ENCODE measurements around the gene BHLHE23.
"Not testable (repeated sequence)": the region's sequence is repeated elsewhere in the genome, so short reads cannot be mapped to it uniquely, and the experiment has no call there.

Gene BHLHE23

DNA sequence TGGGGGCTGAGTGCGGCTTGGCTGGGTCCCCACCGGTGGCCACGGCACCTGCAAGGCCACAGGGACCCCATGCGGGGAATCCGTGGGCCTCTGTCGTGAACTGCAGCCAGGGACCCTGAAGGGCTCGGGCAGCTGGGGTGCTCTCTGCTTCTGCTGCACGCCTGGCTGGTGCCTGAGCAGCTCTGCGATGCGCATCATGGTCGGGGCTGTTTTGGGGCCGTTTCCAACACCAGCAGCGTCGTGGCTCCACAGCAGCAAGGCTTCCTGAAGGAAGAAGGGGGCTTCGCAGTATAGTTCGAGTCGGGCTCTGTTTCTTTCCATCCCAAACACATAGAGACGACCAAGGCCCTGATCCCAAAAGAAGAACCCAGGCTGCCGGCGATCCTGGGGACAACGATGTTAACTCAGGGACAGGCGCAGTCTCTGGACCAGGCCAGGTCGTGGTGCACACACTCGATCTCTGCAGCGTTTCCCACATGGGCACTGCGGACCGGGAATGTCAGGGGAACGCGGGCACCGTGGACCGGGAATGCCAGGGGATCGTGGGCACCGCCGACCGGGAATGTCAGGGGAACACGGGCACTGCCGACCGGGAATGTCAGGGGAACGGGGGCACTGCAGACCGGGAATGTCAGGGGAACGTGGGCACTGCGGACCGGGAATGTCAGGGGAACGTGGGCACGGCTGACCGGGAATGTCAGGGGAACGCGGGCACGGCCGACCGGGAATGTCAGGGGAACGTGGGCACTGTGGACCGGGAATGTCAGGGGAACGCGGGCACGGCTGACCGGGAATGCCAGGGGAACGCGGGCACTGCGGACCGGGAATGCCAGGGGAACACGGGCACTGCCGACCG lies 36.8 kb upstream of the BHLHE23 start:
- no peak for ATAC-seq

DNA sequence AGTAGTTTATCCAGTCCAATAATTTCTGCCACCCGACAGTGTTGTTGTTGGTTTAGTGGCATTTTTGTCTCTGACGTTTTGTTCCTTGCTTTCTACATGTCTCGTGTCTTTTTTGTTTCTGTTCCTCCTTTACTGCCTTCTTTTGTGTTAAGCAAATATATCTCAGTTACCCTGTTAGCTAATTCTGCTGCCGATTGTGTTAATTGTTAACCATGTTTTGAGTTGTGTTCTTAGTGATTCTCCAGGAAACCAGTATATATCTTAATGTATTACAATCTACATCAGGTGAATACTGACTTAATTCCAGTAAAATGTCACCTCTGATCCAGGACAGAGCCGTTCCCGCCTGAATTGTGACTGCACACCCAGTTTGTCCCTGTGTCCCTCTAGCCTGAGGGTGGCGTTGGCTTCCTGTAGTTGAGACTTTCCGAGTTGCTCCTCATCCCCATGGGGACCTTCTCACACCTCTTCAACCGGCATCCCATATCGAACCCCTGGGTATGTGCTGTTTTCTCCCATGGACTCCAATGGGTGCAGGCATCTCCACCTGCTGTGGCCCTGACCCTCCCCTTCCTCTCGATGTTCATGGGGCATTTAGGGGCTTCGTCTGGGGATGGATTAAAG lies 35.8 kb upstream of the BHLHE23 start:
- ATAC-seq = no peak
- no peak for DNase-seq

More for the DNA sequence above, 36.8 kb upstream of the BHLHE23 start:
- no peak for DNase-seq

DNA sequence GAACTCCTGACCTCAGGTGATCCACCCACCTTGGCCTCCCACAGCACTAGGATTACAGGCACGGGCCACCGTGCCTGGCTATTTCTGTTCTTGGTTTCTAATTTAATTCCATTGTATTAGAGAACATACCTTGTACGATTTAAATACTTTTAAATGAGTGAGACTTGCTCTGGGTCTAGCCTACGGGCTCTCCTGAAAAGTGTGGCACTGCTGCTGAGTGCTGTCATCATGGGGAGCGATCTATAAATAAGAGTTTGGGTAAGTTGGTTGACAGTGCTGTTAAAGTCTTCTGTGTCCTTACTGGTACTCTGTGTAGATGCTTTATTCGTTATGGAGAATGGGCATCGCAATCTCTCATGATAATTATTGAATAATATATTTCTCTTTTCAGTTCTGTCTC lies 35.0 kb upstream of the BHLHE23 start:
- ATAC-seq (no peak), DNase-seq (no peak)

DNA sequence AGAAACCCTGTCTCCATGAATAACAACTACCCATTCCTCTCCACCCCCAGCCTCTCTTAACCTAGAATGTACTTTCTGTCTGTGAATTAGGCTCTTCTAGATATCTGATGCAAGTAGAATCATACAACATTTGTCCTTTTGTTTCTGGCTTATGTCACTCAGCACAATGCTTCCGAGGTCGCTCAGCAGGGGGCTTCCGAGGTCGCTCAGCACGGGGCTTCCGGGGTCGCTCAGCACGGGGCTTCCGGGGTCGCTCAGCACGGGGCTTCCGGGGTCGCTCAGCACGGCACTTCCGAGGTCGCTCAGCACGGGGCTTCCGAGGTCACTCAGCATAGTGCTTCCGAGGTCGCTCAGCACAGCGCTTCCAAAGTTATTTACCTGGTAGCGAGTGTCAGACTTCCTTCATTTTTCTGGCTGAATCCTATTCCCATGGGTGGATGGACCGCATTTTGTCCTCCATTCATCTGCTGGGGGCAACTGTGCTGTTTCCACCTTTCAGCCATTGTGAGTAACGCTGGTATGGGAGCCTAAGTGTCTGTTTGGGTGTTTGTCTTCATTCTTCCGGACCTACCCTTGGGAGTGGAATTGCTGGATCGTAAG lies 31.0 kb upstream of the BHLHE23 start:
- no peak for DNase-seq
- no peak for ATAC-seq

DNA sequence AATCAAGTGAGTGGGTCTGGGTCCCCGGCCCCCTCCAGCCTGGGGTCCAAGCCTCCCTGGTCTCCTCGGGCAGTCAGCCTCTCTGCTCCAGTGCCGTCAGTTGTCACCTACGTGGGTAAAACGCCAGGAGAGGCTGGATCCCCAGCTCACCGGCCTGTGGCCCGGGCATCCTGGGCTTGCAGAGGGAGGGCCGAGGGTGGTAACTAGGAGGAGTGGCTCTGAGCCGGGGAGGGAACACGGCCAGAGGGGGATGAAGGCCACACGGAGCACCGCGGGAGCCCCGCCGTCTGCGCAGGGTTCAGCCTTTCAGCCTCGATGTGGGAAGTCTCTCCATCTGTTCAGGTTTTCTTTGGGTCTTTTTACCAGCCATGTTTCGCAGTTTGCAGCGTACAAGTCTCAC lies 29.5 kb upstream of the BHLHE23 start:
- ATAC-seq (no peak), DNase-seq (no peak)

DNA sequence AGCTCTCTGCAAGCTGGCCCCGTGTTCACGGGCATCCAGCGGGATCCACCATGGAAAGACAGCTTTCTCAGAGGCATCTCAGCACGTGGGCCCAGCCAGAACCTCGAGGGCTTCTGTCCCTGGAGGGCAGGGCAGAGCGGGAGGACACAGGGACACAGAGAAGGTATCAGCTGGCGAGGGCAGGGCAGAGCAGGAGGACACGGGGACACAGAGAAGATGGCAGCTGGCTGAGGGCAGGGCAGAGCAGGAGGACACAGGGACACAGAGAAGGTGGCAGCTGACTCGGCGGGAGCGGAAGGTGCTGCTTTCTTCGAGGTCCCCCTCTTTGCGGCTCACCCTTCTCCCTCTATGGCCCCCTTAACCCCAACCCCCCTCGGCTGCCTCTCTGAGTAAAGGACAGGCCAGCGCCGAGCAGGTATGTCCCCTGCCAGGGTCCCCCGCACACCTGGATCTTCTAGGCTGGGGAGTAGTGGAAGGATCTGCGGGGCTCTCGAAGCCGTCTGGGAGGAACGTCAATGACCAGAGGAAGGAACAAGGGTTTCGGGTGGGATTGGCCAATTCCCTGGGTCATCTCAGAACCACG lies 28.9 kb upstream of the BHLHE23 start:
- DNase-seq (no peak), ATAC-seq (no peak)

DNA sequence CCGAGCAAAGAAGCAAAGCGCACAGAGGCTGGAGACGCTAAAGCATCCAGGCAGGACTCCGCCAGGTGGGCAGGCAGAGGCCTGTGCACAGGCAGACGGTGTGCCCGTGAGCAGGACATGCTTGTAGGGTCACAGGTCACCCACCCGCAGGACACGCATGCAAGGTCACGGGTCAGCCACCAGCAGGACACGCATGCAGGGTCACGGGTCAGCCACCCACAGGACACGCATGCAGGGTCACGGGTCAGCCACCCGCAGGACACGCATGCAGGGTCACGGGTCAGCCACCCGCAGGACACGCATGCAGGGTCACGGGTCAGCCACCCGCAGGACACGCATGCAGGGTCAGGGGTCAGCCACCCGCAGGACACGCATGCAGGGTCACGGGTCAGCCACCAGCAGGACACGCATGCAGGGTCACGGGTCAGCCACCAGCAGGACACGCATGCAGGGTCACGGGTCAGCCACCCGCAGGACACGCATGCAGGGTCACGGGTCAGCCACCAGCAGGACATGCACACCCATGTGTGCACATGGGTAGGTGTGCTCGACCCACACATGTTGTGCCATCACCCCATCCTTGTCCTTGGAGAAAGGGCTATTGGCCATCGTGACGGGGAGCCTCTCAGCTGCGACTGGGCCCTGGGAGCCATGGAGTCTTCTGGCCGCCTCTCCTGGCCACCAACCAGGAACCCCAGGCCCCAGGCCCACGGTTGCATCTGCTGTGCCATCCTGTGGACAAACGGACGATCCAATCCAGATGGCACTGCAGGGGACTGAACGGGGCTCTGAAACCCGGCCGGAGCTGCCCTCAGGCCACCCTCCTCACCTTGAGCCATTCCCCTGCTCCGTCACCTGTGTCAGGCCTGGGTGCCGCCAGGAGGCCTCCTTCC lies 28.2 kb upstream of the BHLHE23 start:
- not testable (repeated sequence) for ATAC-seq, DNase-seq

DNA sequence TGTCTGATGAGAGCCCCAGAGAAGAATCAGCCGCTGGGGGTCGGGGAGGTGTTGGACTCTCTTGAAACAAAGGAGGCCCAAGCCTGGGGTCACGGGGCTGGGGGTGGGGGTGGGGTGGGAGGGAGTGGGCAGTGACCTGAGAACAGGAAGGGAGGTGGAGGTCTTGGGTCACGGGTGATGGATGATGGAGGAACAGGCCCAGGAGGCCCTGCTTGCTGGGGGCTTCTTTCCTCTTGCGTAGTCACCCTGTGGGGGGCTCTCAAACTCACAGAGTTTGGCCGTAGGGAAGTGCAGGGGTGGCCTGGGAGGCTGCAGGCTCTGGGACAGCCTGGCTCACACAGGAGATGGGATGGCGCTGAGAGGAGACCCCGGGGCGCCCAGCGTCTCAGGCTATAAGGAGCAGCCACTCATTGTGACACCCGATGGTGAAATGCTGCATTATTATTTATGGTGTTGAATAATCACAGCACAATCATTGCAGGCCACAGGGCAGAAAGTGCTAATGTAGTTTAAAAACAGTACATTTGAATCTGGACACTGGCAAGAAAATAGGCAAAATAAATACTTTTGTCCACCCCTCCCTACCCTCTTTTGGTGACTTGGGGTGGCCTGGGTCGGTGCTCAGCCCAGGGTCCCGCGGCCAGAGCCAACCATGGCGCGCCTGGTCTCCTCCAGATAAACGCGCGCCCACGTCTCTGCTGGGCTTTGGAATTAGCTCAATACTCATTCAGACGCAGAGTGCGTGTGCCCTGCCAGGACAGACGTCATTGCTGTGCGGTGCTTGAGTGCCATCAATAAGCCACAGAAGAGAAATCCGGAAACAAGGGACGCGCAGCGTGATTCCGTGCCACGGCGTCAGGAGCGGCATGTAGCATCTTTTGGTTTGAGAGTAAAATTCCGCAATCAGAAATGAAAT lies 27.3 kb upstream of the BHLHE23 start:
- ATAC-seq (no peak), DNase-seq (no peak)

DNA sequence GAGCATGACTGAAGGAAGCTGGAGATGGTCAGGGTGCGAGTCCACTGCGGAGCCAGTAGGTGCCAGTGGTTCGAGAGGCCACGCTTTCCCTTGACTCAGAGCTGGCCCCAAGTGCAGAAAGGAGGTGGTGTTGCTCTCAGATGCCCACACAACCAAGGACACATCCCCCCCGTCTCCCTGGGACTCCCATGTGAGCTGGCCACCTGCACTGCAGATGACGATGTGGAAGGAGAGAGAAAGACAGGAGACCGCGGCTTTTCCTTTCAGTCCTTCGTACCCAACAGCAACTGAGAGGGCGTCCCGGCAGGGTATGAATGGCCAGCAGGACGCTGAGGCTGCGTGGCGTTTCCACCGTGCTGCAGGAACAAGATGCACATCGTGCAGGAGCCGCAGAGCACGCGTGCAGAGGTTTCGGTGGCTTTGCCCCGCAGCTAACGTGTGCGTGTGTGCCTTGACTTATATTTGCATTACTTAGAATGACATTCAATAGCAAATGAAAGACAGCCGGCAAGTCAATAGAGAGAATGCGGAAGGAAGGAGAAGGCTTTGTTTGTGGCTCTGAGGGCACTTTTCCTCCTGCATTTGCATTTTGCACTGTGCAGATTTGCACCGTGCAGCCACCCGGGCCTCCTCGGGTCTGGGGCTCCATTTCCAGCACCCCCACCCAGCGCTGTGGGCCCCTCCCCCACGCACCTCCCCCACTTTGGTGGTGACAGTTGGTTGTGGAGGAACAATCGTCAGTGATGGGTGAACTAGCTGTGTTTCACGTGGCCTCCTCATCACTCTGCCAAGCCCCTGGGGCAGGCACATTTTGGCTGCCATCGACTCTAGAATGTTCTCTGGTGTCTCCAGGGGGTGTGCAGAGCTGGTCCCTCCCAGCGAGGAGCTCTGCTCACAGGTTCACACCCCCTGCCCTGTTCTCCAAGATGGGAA lies 26.4 kb upstream of the BHLHE23 start:
- DNase-seq (no peak), ATAC-seq (no peak)

DNA sequence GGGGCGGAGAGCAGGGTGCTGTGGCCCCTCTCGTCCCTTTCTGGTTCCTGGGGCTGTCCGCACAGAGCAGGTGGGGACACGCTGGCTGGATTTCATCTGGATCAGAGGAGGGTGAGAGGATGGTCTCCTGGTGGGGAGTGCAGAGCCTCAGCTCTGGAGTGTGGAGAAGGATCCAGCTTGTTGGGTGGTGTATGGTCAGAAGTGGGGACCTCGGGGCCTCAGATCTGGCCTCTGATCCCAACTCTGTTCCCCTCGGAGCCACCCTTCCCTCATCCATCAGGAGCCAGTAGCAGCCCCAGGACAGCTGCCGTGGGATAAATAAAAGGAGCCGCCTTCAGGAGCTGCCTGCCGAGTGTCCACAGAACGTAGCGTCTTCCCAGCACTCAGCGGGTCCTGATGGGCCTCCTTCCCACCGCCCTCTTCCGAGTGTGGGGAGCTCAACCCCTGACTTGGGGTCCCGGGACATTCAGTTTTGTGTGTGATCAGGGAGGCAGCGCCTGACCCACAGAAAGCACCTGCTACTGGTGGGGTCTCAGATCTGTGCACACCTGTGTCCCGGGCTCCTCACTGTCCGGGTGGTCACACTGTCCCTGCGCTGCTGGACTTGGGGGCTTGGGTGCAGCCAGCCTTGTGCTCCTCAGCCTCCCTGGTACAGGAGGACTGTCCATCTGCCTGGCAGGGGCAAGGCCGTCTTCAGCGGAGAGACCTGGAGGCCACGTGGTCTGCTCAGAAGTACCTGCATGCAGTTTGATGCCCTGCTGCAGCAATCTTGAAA lies 25.4 kb upstream of the BHLHE23 start:
- no peak for ATAC-seq
- no peak for DNase-seq

DNA sequence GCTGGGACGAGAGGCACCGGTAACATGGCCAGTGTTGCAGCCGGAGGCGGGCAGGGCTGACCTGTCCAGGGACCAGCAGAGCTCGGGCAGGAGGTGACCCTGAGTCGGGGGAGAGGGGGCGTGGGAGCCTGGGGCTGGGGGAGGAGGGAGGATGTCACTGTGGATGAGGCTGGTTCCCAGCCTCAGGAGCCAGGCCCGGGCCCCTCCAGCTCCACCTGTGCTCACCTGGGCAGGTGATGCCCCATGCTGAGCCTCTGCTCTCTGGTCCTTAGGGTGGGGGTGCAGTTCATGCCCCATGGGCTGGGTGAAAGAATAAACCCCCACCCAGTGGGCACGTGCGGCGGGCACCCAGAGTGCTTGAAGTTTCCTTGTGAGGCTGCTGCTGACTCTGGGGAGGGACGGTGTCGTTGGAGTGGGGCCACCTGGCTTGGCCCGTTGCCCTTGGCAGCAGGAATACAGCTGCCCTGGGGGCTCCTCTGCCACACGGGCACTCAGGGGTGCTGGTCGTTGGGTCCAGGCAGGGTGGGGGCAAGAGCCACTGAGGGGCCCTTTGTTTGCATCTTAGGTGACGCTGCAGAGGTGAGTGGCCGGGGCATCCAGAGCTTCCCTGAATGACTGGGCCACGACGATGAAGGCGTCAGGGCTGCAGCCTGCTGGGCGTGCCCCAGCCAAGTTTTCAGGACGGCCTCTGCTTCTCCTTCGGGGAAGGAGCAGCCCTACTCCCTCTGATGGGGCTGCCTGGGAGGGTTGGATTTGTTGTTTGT lies 24.7 kb upstream of the BHLHE23 start:
- ATAC-seq = no peak

DNA sequence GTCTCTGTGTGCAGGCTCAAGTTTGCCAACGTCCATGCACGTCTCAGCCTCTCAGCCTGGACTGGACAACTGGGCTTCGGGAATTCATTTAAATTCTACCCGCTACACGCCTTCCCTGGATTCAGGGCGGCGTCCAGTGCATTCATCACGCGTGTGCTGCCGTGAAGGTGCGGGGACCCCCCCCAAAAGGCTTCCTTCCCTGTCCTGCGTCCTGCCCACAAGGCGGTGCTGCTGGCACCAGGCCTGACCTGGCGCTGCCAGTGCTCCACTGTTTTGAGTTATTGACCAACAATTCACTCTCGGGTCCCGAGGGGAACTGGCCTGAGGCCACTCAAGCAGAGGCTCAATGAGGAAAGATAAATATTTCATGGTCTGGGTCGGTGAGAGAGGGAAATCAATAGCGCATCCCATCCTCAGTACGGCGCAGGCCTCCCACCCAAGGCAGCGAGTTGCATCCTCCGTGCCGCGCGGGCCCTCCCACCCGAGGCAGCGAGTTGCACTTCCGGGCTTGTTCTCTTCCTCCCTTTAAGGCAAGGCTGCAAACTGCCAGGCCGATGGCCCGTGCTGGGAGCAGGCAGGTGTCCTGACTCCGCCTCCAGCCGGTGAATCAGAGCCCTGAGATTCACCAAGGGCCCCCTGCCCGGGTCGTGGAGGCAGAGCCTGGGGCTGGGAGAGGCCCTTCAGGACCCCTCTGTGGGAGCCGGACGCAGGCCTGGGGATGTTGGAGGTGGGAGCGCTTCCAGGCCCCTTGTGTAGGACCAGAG lies 22.8 kb upstream of the BHLHE23 start:
- peak; percentile 27 for DNase-seq
- ATAC-seq = no peak

More for the DNA sequence above, 24.7 kb upstream of the BHLHE23 start:
- no peak for DNase-seq

DNA sequence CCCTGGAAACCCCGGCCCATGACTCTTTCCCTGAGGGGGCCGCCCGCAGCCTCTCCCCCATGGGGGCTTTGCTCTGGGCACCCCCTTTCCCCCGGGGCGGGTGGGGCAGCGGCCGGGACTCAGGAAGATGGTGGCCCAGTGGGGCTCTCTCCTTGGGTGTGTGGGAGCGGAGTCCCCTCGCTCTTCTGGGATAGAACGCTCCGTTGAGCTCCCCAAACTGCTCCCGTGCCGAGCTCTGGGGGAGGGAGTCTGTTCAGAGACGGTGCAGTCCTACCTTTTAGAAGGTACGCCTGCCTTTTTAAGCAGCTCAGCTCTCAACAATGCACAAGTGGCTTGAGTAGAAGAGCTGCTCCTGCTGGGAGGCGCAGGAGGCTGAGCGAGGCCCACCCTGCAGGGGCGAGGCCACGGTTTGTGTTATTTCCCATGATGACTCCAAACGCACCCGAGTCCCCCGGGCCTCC lies 21.7 kb upstream of the BHLHE23 start:
- ATAC-seq (no peak), DNase-seq (no peak)

DNA sequence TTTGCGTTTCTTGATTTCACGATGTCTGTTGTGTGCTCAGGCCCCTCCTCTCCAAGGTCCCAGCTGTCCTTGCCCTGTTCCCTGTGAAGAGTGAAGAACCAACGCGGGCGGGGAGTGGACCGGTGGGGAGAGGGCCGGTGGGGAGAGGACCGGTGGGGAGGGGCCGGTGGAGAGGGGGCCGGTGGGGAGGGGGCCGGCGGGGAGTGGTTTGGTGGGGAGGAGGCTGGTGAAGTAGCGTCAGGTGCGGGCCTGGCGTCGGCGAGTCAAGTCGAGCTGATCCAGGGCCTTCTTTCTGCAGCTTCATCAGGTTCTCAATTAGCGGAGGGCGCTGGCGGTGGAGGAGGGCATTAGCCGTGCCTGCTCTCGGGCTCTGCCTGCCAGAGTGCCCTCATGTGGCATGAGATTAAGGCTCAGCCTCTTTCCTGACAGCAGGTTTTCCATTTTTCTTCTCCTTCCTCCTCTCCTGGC lies 21.2 kb upstream of the BHLHE23 start:
- ATAC-seq (no peak), DNase-seq (no peak)

DNA sequence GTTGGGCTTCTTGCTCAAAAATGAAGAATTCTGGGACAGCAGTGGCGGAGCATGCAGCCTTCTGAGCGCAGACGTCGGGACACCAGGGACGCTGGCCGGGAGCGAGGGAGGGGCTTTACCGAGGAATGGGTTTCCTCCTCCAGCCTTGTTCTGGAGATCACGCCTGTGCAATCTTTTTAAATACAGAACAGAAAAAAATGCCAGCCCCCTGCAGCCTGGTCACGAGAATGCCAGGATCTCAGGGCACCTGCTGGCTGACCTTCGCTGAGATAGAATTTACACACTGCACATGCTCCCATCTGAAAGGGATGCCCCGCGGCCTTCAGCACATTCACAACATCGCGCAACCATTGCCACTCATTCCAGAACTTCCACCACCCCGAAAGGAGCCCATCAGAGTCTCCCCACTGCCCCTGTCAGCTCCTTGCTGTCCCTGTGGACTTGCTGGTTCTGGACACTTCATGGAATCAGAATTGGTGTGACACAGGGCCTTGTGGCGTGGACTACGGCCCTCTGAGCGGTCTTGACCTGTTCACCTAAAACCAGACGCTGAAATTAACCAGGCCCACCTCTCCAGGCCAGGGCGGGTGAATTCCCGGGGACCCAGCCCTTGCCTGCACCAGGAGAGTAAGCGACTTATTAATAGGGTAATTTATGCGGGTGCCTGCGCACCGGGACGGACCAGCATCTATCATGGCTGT lies 20.6 kb upstream of the BHLHE23 start:
- DNase-seq (no peak), ATAC-seq (no peak)

DNA sequence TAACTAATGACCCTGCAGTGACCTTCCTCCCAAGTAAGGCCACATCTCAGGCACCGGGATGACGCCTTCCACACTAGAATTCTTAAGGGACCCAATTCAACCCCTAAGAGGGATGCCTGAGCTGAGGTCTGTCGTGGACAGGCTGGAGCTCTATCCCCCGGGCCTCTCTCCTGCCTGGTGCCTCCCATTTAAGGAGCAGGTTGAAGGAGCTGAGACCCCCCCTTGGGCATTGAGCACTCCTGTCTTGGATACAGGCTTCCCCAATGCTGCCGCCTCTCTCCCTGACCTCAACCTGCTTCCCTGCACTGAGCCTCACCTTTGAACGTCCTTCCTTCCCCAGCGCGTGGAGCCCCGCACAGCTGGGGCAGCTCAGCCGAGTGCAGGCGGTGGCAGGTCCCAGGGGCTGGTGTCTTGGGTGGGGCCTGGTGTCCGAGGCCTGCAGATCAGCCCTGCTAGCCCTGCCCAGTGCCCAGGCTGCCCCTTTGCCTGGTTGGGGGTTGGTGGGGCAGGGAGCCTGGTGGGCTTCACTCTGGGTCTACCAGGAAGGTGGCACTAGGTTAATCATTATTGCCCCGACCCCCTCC lies 19.9 kb upstream of the BHLHE23 start:
- ATAC-seq (no peak), DNase-seq (no peak)
